ENCODE results near the gene TSHZ2.
"Not testable (repeated sequence)": the region's sequence is repeated elsewhere in the genome, so short reads cannot be mapped to it uniquely, and the experiment has no call there.

Gene TSHZ2

GRCh38 chr20:53510704-53511103 lies 538.5 kb downstream of the TSHZ2 start:
- DNase-seq (ENCODE audit: low spot score): no peak

GRCh38 chr20:53512076-53512475 lies 539.9 kb downstream of the TSHZ2 start:
- DNase-seq (ENCODE audit: low spot score): no peak

GRCh38 chr20:53513168-53513488 lies 541.0 kb downstream of the TSHZ2 start:
- no peak for DNase-seq (ENCODE audit: low spot score)

GRCh38 chr20:53513489-53514298 lies 541.5 kb downstream of the TSHZ2 start:
- DNase-seq (ENCODE audit: low spot score): no peak

- DNase-seq (ENCODE audit: low spot score): no peak
These were observed 543.6 kb downstream of the TSHZ2 start for GRCh38 chr20:53515749-53516148.

- DNase-seq (ENCODE audit: low spot score): no peak
These were observed 545.0 kb downstream of the TSHZ2 start for GRCh38 chr20:53517146-53517545.

GRCh38 chr20:53521421-53521820 lies 549.3 kb downstream of the TSHZ2 start:
- not testable (repeated sequence) for DNase-seq (ENCODE audit: low spot score)

- no peak for DNase-seq (ENCODE audit: low spot score)
These were observed 549.9 kb downstream of the TSHZ2 start for GRCh38 chr20:53522026-53522425.

GRCh38 chr20:53522696-53523095 lies 550.5 kb downstream of the TSHZ2 start:
- DNase-seq (ENCODE audit: low spot score): no peak

GRCh38 chr20:53523615-53524014 lies 551.5 kb downstream of the TSHZ2 start:
- not testable (repeated sequence) for DNase-seq (ENCODE audit: low spot score)

- DNase-seq (ENCODE audit: low spot score): no peak
These were observed 552.6 kb downstream of the TSHZ2 start for GRCh38 chr20:53524589-53525312.

- no peak for DNase-seq (ENCODE audit: low spot score)
These were observed 555.0 kb downstream of the TSHZ2 start for GRCh38 chr20:53527196-53527595.

- no peak for DNase-seq (ENCODE audit: low spot score)
These were observed 557.5 kb downstream of the TSHZ2 start for GRCh38 chr20:53529658-53530057.

- no peak for DNase-seq (ENCODE audit: low spot score)
These were observed 558.3 kb downstream of the TSHZ2 start for GRCh38 chr20:53530440-53530839.

GRCh38 chr20:53532654-53533312 lies 560.6 kb downstream of the TSHZ2 start:
- not testable (repeated sequence) for DNase-seq (ENCODE audit: low spot score)

GRCh38 chr20:53533500-53533899 lies 561.3 kb downstream of the TSHZ2 start:
- DNase-seq (ENCODE audit: low spot score): no peak

GRCh38 chr20:53534037-53534436 lies 561.9 kb downstream of the TSHZ2 start:
- DNase-seq (ENCODE audit: low spot score): no peak

- no peak for DNase-seq (ENCODE audit: low spot score)
These were observed 563.7 kb downstream of the TSHZ2 start for GRCh38 chr20:53535878-53536277.

- not testable (repeated sequence) for DNase-seq (ENCODE audit: low spot score)
These were observed 564.2 kb downstream of the TSHZ2 start for GRCh38 chr20:53536382-53536781.

GRCh38 chr20:53539516-53539915 lies 567.4 kb downstream of the TSHZ2 start:
- no peak for DNase-seq (ENCODE audit: low spot score)
